RWPE2 (cell line): ENCODE measurements around the gene LRP1B.

Experiments used
- ATAC-seq: fragments of 200-7000 bp; cut with Tn5 transposase; 3 replicates; pipeline ENCODE4 v1.9.1; 2021; ENCODE audit warnings: low read depth
- DNase-seq: peaks from one replicate; pipeline ENCODE4 v3.0.0-alpha.2; 2020; ENCODE audit warnings: low spot score
- H3K27ac ChIP-seq: fragments of 450-650 bp; 2 replicates; pipeline ENCODE4 v1.5.1; 2017; ENCODE audit warnings: mild to moderate bottlenecking; ENCODE audit not compliant: poor library complexity, severe bottlenecking
- H3K27me3 ChIP-seq: fragments of 250-450 bp; sonication (Bioruptor Pico); 2 replicates; pipeline ENCODE4 v1.5.1; 2021; ENCODE audit warnings: mild to moderate bottlenecking, moderate library complexity; ENCODE audit not compliant: insufficient read depth, poor library complexity, severe bottlenecking
- H3K36me3 ChIP-seq: fragments of 250-450 bp; sonication (Bioruptor Pico); 2 replicates; pipeline ENCODE4 v1.5.1; 2020; ENCODE audit warnings: low read depth, mild to moderate bottlenecking, moderate library complexity
- H3K4me1 ChIP-seq: fragments of 250-450 bp; sonication (Bioruptor Pico); 2 replicates; pipeline ENCODE4 v1.5.1; 2021; ENCODE audit warnings: mild to moderate bottlenecking, moderate library complexity; ENCODE audit not compliant: insufficient read depth, poor library complexity, severe bottlenecking
- H3K4me3 ChIP-seq: fragments of 250-450 bp; sonication (Bioruptor Pico); 2 replicates; pipeline ENCODE4 v1.5.1; 2021; ENCODE audit warnings: mild to moderate bottlenecking, moderate library complexity; ENCODE audit not compliant: severe bottlenecking
- H3K9me3 ChIP-seq: fragments of 250-450 bp; sonication (Bioruptor Pico); 2 replicates; pipeline ENCODE4 v1.5.1; 2021; ENCODE audit warnings: mild to moderate bottlenecking, moderate library complexity; ENCODE audit not compliant: severe bottlenecking
- TF ChIP-seq, protein P1 (sequence below): fragments of 450-650 bp; IDR thresholded peaks from one replicate; pipeline ENCODE4 v1.5.1; 2017; ENCODE audit warnings: mild to moderate bottlenecking, moderate library complexity; ENCODE audit not compliant: poor library complexity, severe bottlenecking

Gene LRP1B

DNA sequence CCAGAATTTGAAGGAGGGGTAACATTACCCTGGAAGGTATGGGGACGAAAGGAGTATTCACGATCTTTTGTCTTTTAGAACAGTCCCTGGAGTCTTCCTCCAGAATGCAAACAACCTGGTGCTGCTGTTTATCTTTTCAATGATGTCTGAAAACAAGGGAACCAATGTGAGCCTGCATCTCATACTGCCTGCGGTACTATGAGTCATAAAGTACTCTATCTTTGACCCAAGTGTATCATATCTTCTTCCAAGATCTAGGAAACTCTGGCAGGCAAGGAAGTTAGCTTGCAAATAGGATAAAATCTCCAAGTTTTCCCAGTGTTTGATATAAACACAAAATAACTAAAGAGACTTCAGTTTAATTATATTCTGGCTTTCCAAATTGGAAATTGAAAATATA, 968.5 kb downstream of the LRP1B start:
- DNase-seq = no peak
- H3K4me3 ChIP-seq = no peak overlapping the region
- H3K4me1 ChIP-seq = no peaks in the 10 kb centered on the region
- H3K27me3 ChIP-seq = no peaks in the 10 kb centered on the region
- H3K36me3 ChIP-seq = no peaks in the 10 kb centered on the region
- no peak for ATAC-seq
- no peak overlapping the region for H3K27ac ChIP-seq
- TF ChIP-seq, protein P1, sequence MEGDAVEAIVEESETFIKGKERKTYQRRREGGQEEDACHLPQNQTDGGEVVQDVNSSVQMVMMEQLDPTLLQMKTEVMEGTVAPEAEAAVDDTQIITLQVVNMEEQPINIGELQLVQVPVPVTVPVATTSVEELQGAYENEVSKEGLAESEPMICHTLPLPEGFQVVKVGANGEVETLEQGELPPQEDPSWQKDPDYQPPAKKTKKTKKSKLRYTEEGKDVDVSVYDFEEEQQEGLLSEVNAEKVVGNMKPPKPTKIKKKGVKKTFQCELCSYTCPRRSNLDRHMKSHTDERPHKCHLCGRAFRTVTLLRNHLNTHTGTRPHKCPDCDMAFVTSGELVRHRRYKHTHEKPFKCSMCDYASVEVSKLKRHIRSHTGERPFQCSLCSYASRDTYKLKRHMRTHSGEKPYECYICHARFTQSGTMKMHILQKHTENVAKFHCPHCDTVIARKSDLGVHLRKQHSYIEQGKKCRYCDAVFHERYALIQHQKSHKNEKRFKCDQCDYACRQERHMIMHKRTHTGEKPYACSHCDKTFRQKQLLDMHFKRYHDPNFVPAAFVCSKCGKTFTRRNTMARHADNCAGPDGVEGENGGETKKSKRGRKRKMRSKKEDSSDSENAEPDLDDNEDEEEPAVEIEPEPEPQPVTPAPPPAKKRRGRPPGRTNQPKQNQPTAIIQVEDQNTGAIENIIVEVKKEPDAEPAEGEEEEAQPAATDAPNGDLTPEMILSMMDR = no peak
- no peaks in the 10 kb centered on the region for H3K9me3 ChIP-seq

DNA sequence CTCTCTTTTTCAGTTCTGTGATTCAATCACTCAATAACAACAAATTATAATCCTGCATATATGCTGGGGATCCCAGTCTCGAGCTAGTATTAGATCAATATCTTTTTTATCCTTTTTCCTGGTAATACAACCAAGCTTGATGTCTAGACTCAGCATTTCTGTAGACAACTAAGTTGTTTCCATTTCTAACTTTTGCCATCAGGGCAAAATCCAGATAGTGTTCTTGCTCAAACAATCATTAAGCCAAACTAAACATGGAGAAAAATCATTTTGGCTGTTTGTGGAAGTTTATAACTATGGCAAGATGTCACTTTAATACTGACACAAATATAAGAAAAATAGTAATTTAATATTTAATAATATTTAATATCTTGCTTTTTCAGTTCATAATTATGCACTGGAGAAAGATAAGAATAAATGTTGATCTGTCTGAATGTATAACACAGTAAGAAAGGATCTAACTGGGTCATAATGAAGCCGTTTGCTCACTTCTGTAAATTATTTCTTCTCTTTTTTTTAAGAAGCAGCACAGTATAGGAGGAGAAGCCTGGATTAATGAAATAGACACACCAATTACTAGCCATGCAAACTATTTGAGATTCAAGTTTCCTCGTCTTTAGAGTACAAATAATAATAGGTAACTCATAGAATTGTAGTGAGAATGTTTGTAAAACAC, 979.1 kb downstream of the LRP1B start:
- TF ChIP-seq, protein P1 = no peak
- no peaks in the 10 kb centered on the region for H3K9me3 ChIP-seq
- H3K4me1 ChIP-seq = no peaks in the 10 kb centered on the region
- no peak for ATAC-seq
- no peak overlapping the region for H3K27ac ChIP-seq
- no peak overlapping the region for H3K4me3 ChIP-seq
- no peak for DNase-seq
- no peaks in the 10 kb centered on the region for H3K36me3 ChIP-seq
- no peaks in the 10 kb centered on the region for H3K27me3 ChIP-seq

DNA sequence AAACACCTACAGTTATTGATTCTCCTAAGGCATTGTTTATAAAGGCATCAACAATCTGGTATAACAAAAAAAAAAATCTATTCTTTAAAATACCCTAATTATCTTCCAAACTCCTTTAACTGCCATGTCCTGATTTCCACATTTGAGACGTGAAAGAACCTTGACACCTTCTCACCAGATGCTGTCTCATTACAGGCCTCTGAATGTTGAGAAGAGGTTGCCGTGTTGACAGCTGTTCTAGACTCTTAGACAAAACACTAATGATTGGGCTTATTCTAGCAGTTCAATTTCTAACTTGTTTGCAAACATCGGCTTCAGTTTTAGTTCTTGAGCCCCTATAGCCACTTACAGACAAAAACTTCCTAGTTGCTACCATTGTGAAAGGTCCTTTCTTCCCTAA, 988.8 kb downstream of the LRP1B start:
- Histone ChIP-seq H3K27me3 (no peaks in the 10 kb centered on the region), H3K4me1 (no peaks in the 10 kb centered on the region), H3K4me3 (no peak overlapping the region), H3K27ac (no peak overlapping the region), H3K9me3 (no peaks in the 10 kb centered on the region), H3K36me3 (no peaks in the 10 kb centered on the region)
- TF ChIP-seq, protein P1 = no peak
- no peak for ATAC-seq
- DNase-seq = no peak

DNA sequence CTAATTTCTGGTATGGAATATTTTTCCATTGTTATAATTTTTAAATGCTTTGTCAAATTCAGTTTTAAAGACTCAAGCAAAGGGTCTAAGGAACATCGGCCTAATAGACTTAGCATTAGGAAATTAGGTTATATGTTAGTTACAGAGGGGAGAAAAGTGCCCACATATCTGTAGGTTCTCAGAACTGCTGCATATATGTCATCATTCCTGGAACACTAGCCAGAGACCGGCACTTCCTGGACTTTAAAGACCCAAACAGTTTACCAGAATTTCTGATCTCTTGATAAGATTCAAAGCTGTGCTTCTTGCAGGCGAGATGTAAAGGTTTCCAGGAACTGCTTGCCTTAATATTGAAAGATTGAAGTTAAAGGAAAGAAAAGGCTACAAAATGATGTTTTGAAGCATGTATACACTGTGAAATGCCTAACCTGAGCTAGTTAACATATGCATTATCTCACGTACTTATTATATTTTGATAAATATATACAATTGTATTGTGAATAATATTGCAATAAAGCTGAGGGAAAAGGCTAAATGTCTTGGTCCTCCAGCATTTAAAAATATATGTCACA, 993.6 kb downstream of the LRP1B start:
- Histone ChIP-seq H3K4me3 (no peak overlapping the region), H3K9me3 (no peaks in the 10 kb centered on the region), H3K27ac (no peak overlapping the region), H3K27me3 (no peaks in the 10 kb centered on the region), H3K4me1 (no peaks in the 10 kb centered on the region), H3K36me3 (no peaks in the 10 kb centered on the region)
- no peak for ATAC-seq
- no peak for DNase-seq
- TF ChIP-seq, protein P1 = no peak

DNA sequence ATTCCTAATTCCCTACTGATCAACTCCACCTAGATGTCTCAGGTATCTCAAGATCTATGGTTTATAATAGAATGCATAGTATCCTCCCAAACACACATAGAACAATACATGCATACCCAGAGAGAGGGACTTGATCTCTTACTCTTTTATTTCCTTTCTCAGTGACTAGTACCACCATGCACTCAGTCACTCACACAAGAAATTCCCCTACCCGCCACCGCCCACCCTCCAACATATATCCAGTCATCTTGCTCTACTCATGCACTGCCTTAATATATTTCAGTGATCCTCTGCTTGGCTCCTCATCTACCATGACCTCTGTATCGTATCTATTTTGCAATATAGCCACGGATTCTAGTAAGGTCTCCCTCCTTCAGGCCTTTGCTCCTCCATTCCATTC, 996.9 kb downstream of the LRP1B start:
- H3K9me3 ChIP-seq = no peaks in the 10 kb centered on the region
- ATAC-seq (no peak), DNase-seq (no peak)
- no peaks in the 10 kb centered on the region for H3K27me3 ChIP-seq
- no peaks in the 10 kb centered on the region for H3K36me3 ChIP-seq
- no peak overlapping the region for H3K4me3 ChIP-seq
- TF ChIP-seq, protein P1 = no peak
- no peaks in the 10 kb centered on the region for H3K4me1 ChIP-seq
- H3K27ac ChIP-seq = no peak overlapping the region
